ENCODE data around the gene SMAD7. TPM values are rescaled to one million over a fixed set of nuclear protein-coding genes. Genes with fewer than 3 reads are reported as not detected.

Gene SMAD7
- total RNA-seq, 4 donors from 2014 or later = 33.6 to 78.4 (median 47.2) TPM

DNA sequence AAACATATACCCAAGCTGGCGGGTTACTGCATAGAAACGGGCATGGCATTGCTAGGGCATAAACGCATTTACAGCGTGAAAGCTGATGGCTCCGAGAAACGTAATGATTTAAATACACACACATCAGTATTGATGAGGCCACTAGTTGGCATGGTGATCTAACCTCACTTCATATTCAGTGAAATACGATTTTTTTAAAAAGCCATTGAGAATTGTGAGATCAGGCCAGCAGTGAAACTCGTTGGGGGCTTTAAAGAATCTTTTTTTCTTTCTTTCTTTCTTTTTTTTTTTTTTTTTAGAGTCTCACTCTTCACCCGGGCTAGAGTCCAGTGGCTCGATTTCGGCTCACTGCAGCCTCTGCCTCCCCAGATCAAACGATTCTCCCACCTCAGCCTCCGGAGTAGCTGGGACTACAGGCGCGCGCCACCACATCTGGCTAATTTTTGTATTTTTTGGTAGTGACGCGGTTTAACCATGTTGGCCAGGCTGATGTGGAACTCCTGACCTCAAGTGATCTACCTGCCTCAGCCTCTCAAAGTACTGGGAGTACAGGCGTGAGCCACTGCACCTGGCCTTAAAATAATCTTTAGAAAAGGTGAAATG, 2.4 kb upstream of the SMAD7 start:
- no peak for ATAC-seq (ENCODE audit: low FRiP score)
- TF ChIP-seq, protein P1, sequence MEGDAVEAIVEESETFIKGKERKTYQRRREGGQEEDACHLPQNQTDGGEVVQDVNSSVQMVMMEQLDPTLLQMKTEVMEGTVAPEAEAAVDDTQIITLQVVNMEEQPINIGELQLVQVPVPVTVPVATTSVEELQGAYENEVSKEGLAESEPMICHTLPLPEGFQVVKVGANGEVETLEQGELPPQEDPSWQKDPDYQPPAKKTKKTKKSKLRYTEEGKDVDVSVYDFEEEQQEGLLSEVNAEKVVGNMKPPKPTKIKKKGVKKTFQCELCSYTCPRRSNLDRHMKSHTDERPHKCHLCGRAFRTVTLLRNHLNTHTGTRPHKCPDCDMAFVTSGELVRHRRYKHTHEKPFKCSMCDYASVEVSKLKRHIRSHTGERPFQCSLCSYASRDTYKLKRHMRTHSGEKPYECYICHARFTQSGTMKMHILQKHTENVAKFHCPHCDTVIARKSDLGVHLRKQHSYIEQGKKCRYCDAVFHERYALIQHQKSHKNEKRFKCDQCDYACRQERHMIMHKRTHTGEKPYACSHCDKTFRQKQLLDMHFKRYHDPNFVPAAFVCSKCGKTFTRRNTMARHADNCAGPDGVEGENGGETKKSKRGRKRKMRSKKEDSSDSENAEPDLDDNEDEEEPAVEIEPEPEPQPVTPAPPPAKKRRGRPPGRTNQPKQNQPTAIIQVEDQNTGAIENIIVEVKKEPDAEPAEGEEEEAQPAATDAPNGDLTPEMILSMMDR (IDR thresholded peaks at IDR 0.05) = no peak

DNA sequence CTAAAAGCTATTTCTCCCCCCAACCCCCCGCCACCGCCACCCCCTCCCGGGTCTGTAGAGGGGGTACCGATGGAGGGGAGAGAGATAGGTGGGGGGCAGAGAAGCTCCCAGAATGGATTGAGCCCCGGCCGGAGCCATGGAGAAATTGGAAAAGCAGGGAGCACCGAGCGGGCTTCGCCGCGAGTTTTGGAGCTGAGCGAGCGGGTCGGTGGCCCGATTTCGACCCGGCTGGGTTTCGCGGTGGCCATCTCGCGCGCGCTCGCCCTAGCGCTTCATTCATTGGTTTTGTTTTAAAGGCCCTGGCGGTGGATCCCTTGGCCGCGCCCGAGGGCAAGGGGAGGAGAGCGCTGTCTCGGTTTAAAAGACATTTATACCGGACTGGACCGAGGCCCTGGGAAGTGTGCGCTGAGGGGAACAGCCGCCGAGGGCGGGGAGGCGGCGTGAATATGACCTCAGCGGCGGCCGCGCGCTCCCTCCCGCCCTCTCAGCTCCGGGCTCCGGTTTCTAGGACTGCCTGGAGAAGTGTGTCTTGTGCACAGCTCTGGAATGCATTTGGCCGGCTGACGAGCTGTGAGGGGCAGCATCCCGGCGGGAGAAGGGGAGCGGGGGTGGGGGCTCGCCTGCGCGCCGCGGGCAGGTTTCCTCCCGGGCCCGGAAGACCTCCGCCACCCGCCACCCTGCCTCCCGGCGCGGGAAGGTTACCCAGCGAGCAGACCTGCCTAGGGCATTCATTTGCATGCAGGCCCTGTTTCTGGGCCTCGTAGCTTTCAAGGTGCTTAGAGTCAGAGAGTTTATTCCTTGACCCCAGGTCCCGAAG, 1.7 kb upstream of the SMAD7 start:
- DNase-seq (ENCODE audit: low spot score) = no peak
- peak; percentile 69 for ATAC-seq (ENCODE audit: low FRiP score)
- TF ChIP-seq, protein P1 (IDR thresholded peaks at IDR 0.05) = no peak

More for the DNA sequence above, 2.4 kb upstream of the SMAD7 start:
- DNase-seq (ENCODE audit: low spot score) = no peak

DNA sequence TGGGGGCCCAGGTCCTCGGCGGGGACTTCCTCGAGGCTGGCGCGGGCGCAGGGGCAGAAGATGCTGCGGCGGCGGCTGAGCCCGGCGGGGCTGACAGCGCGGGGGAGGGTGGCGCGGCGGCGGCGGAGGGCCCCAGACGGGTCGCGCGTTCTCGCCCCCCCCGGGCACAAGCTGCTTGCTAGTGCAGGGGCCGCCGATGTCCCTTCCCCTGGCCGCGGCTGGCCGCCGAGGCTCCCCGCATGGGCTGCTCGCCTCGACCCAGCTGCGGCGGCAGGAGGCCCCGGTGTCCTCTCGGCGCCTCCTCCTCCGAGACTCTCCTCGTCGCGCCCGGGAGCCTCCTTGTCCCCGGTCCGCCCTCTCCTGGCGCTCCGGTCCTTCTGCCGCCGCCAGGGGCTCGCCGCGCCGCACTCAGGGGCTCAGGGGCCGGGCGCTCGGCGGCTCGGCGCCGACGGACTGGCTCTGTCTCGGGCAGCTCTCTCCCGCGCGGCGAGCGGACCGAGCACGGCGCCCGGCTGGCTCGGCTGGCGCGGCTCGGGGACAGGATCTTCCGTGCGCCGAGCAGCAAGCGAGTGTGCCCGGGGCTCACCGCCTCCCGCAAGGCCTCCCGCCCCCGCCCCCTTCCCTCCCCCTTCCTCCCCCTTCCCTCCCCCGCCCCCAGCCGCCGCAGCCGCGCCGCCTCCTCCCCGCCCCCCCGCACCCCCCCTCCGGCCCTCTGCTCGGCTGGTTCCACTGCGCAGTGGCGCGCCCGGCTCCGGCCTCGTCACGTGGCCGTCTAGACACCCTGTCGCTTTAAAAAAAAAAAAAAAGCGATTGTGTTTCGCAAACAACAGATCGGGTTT, 902 bp upstream of the SMAD7 start:
- DNase-seq (ENCODE audit: low spot score) (no peak), ATAC-seq (ENCODE audit: low FRiP score) (peak; percentile 30)
- TF ChIP-seq, protein P1 (IDR thresholded peaks at IDR 0.05) = peak in 1 of 3 donors; percentile 33

DNA sequence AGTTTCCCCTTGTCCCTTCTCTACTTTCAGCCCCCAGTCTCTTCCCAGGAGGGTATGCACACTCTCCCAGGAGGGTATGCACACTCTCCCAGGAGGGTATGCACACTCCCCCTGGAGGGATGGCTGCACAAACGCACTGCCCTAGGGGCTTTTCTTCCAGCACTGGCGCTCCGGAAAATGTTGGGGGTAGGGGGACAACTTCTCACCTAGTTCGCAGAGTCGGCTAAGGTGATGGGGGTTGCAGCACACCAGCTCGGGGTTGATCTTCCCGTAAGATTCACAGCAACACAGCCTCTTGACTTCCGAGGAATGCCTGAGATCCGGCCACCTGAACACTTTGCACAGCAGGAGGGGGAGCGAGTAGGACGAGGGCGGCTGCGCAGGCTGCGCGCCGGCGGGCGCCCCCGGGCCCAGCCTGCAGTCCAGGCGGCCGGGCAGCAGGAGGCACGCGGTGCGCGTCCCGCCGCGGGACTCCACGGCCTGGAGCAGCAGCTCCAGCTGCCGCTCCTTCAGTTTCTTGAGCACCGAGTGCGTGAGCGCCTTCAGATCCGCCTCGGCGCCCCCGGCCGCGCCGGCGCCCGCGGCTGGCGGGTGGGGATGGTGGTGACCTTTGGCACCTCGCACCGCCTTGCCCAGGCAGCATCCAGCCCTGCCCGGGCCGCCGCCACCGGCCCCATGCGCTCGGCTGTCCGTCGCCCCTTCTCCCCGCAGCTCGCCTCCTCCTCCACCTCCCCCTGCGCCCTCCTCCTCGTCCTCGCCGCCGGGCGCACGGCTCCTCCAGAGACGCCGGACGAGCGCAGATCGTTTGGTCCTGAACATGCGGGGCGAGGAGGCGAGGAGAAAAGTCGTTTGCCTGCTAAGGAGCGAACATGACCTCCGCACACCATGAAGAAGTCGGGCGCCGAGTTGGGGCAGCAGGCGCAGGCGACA, 894 bp downstream of the SMAD7 start:
- no peak for DNase-seq (ENCODE audit: low spot score)
- TF ChIP-seq, protein P1 (IDR thresholded peaks at IDR 0.05) = no peak
- ATAC-seq (ENCODE audit: low FRiP score) = peak; percentile 35

DNA sequence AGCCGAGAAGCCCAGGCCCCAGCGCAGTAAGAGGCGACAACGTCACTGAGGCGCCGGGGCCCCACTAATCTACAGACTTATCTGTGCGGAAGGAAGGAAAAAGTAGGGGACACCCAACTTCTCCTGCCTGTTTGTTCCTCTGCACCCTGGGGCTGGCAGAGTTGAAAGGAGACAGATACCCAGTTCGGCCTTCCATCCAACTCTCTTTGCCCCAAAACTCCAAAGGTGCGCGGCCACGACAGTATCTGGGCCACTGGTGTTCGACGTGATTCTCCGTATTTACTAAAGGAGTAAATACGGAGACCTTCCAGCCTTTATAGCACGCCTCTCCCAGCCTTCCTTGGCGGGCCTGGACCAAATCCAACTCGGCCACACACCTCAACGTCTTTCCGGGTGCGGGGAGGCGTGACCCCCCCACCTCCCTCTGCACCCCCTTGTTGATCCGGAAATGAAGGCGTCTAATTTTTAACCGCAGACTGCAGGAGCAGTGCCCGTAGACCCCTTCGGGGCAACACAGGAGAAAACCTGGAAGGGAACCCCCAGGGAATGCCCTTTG, 1.6 kb downstream of the SMAD7 start:
- ATAC-seq (ENCODE audit: low FRiP score) (no peak), DNase-seq (ENCODE audit: low spot score) (no peak)
- TF ChIP-seq, protein P1 (IDR thresholded peaks at IDR 0.05) = no peak
